PC-3 (cell line): Measurements from ENCODE around the gene TMEM138. TPM values are rescaled to one million over a fixed set of nuclear protein-coding genes. Genes with fewer than 3 reads are reported as not detected.

ENCODE experiments used
- ATAC-seq: fragments of 200-7000 bp; cut with Tn5 transposase; 2 replicates; pipeline ENCODE4 v1.9.1; 2020; ENCODE audit warnings: mild to moderate bottlenecking, moderate library complexity
- BruUV-seq: library from RNA; stranded (reverse); fragments of 400-500 nt; replicated peaks from 2 replicates; lab custom pipeline; 2021; lab: Mats Ljungman, UMichigan
- CTCF ChIA-PET: fragments of 300-600 bp; sonication (Branson Sonifier 250); formaldehyde crosslinking; loops from one replicate; lab custom pipeline; 2022; ENCODE audit warnings: antibody characterized with exemption; lab: Charles Lee
- POLR2A ChIA-PET: fragments of 300-600 bp; sonication (Branson Sonifier 250); formaldehyde crosslinking; loops from one replicate; lab custom pipeline; 2022; ENCODE audit warnings: antibody characterized with exemption; ENCODE audit not compliant: unreplicated experiment; lab: Charles Lee
- DNase-seq: peaks from one replicate; pipeline ENCODE4 v3.0.0-alpha.2; 2015
- H2AFZ ChIP-seq: fragments of 300-600 bp; sonication (generic); 2 replicates; pipeline ENCODE4 v1.6.0; 2016; ENCODE audit warnings: antibody characterized with exemption, low read length
- H3F3A ChIP-seq: fragments of 300-600 bp; sonication (generic); one replicate; pipeline ENCODE4 v1.6.0; 2017; ENCODE audit warnings: antibody characterized with exemption, low read length, control low read depth, mild to moderate bottlenecking; ENCODE audit not compliant: unreplicated experiment
- H3K27ac ChIP-seq: fragments of 300-600 bp; sonication (generic); 2 replicates; pipeline ENCODE4 v1.5.1; 2016; ENCODE audit warnings: mild to moderate bottlenecking, low read length
- H3K27me3 ChIP-seq: fragments of 300-600 bp; sonication (generic); 2 replicates; pipeline ENCODE4 v1.6.1; 2016; ENCODE audit warnings: low read length, mixed read lengths
- H3K36me3 ChIP-seq: fragments of 300-600 bp; sonication (generic); 2 replicates; pipeline ENCODE4 v1.6.1; 2016; ENCODE audit warnings: low read depth, mixed run types, low read length, mixed read lengths
- H3K4me1 ChIP-seq: fragments of 300-600 bp; sonication (generic); 2 replicates; pipeline ENCODE4 v1.5.1; 2016; ENCODE audit warnings: low read length; ENCODE audit not compliant: insufficient read depth
- H3K4me2 ChIP-seq: fragments of 300-600 bp; sonication (generic); 2 replicates; pipeline ENCODE4 v1.6.0; 2016; ENCODE audit warnings: low read length
- H3K4me3 ChIP-seq: fragments of 300-600 bp; sonication (generic); 2 replicates; pipeline ENCODE4 v1.5.1; 2016; ENCODE audit warnings: mild to moderate bottlenecking, low read length, mixed read lengths
- H3K79me2 ChIP-seq: fragments of 300-600 bp; sonication (generic); 2 replicates; pipeline ENCODE4 v1.6.1; 2017; ENCODE audit warnings: low read length, mixed read lengths
- H3K9ac ChIP-seq: fragments of 300-600 bp; sonication (generic); 2 replicates; pipeline ENCODE4 v1.6.0; 2016; ENCODE audit warnings: mild to moderate bottlenecking, low read length
- H3K9me2 ChIP-seq: fragments of 300-600 bp; sonication (generic); replicated peaks from 2 replicates; pipeline ENCODE4 v1.6.1; 2016; ENCODE audit warnings: mixed run types, low read length, mixed read lengths
- H3K9me3 ChIP-seq: fragments of 300-600 bp; sonication (generic); 2 replicates; pipeline ENCODE4 v1.6.1; 2016; ENCODE audit warnings: low read length, mixed read lengths
- H4K20me1 ChIP-seq: fragments of 300-600 bp; sonication (generic); 2 replicates; pipeline ENCODE4 v1.6.1; 2016; ENCODE audit warnings: low read length, mixed read lengths
- CTCF ChIP-seq: fragments of 300-600 bp; sonication (generic); conservative IDR thresholded peaks from 2 replicates; pipeline ENCODE4 v1.5.1; 2017; ENCODE audit warnings: antibody characterized with exemption, low read depth, mild to moderate bottlenecking, low read length
- EZH2 ChIP-seq: fragments of 300-600 bp; sonication (generic); IDR thresholded peaks from one replicate; pipeline ENCODE4 v1.6.1; 2017; ENCODE audit warnings: antibody characterized with exemption, mild to moderate bottlenecking, low read length; ENCODE audit not compliant: unreplicated experiment
- EZH2phosphoT487 ChIP-seq: fragments of 300-600 bp; sonication (generic); IDR thresholded peaks from 2 replicates; pipeline ENCODE4 v1.6.1; 2018; ENCODE audit warnings: mild to moderate bottlenecking, antibody characterized with exemption, low read length, borderline replicate concordance
- intact Hi-C: fragments of 100-400 bp; cut with micrococcal nuclease; formaldehyde crosslinking; loops from 2 replicates; pipeline ENCODE4 v1.9.0; 2023
- total RNA-seq: library from RNA; depleted of rRNA; stranded (reverse); fragments of >200 nt; gene quantifications from 2 replicates; pipeline ENCODE4 v1.2.3, GENCODE V29; 2014

Gene TMEM138
- total RNA-seq, 1 experiment from 2014 or later = 40.7 TPM

GRCh38 chr11:61338783-61339489 lies 23.2 kb upstream of the TMEM138 start:
- Histone ChIP-seq H3K27ac (no peak overlapping the region), H3K9me2 (no peaks in the 10 kb centered on the region), H3K79me2 (peaks cover 2% of the 10 kb centered on the region), H3K4me2 (no peak overlapping the region), H3K36me3 (peaks cover 3% of the 10 kb centered on the region; the same call in 1 of the 2 replicates), H3K9me3 (no peaks in the 10 kb centered on the region), H2AFZ (no peak overlapping the region), H3F3A (no peaks in the 10 kb centered on the region), H3K9ac (no peak overlapping the region), H4K20me1 (no peaks in the 10 kb centered on the region), H3K4me3 (no peak overlapping the region), H3K27me3 (no peaks in the 10 kb centered on the region), H3K4me1 (peaks cover 14% of the 10 kb centered on the region)
- TF ChIP-seq EZH2 = no peak
- TF ChIP-seq EZH2phosphoT487 = no peak
- no peak for TF ChIP-seq CTCF
- CTCF ChIA-PET = interaction anchor here (0.6 kb wide), 1 partner anchor 47 kb away, joined by 3 read pairs; no protein-coding TSS in a partner anchor
- ATAC-seq = no peak
- POLR2A ChIA-PET = no interaction called here
- intact Hi-C loops = loop anchor here (10.0 kb wide), 1 partner anchor 84 kb away; no protein-coding TSS in a partner anchor
- DNase-seq = no peak
- no TSS peak for BruUV-seq

- ChIA-PET CTCF (no interaction called here), POLR2A (no interaction called here)
- Histone ChIP-seq H3K4me1 (peaks cover 8% of the 10 kb centered on the region), H3K9me3 (no peaks in the 10 kb centered on the region), H2AFZ (no peak overlapping the region), H3K79me2 (no peaks in the 10 kb centered on the region), H4K20me1 (no peaks in the 10 kb centered on the region), H3K4me2 (no peak overlapping the region), H3K36me3 (peaks cover 3% of the 10 kb centered on the region; the same call in 1 of the 2 replicates), H3K9me2 (no peaks in the 10 kb centered on the region), H3K9ac (no peak overlapping the region), H3K27ac (no peak overlapping the region), H3K27me3 (no peaks in the 10 kb centered on the region), H3K4me3 (no peak overlapping the region), H3F3A (no peaks in the 10 kb centered on the region)
- BruUV-seq = no TSS peak
- DNase-seq (no peak), ATAC-seq (no peak)
- TF ChIP-seq EZH2 = no peak
- TF ChIP-seq CTCF = no peak
- no peak for TF ChIP-seq EZH2phosphoT487
- intact Hi-C loops = loop anchor here (10.0 kb wide), 1 partner anchor 85 kb away; no protein-coding TSS in a partner anchor
Observed at GRCh38 chr11:61339490-61339878, 22.7 kb upstream of the TMEM138 start.

- Histone ChIP-seq H3K9me2 (no peaks in the 10 kb centered on the region), H3K79me2 (no peaks in the 10 kb centered on the region), H3K4me3 (no peak overlapping the region), H3K27ac (no peak overlapping the region), H3F3A (no peaks in the 10 kb centered on the region), H3K9ac (no peak overlapping the region), H3K9me3 (no peaks in the 10 kb centered on the region), H3K4me1 (peaks cover 2% of the 10 kb centered on the region; the same call in 1 of the 2 replicates), H2AFZ (no peak overlapping the region), H3K27me3 (no peaks in the 10 kb centered on the region), H4K20me1 (no peaks in the 10 kb centered on the region), H3K36me3 (peaks cover 3% of the 10 kb centered on the region; the same call in 1 of the 2 replicates), H3K4me2 (no peak overlapping the region)
- DNase-seq (no peak), ATAC-seq (no peak)
- no TSS peak for BruUV-seq
- no peak for TF ChIP-seq EZH2phosphoT487
- no peak for TF ChIP-seq EZH2
- no peak for TF ChIP-seq CTCF
- ChIA-PET POLR2A (no interaction called here), CTCF (no interaction called here)
- intact Hi-C loops = no loop called here
Observed at GRCh38 chr11:61340979-61341378, 21.2 kb upstream of the TMEM138 start.
